Adipose tissue (tissue), 3 donors: Measurements from ENCODE around the gene SIK3. TPM values are rescaled to one million over a fixed set of nuclear protein-coding genes. Genes with fewer than 3 reads are reported as not detected.

ENCODE experiments used
- H3K27ac ChIP-seq: one replicate; pipeline ENCODE4 v1.5.1; 2013; ENCODE audit warnings: low read depth, low read length
- WGBS, 3 donors: extraction: QIAGEN DNeasy Blood & Tissue Kit; methylation state at CpG; one replicate each; pipeline ENCODE4 v1.1.7; 2013; 5-methylcytosine and 5-hydroxymethylcytosine counted together
- polyA plus RNA-seq, 3 donors: library from polyadenylated mRNA; stranded (reverse); fragments of 200-250 nt; gene quantifications; one replicate each; pipeline ENCODE4 v1.2.3, GENCODE V29; 2013
- donor health status: healthy with polysubstance abuse.
- donor health status: Bipolar disorder and iron deficiency.
- donor health status: healthy.

The SIK3 gene
- polyA plus RNA-seq, 3 donors, result 8.5 to 13.8 (median 11.2) TPM

GRCh38 chr11:117084992-117085391 lies 13.2 kb downstream of the SIK3 start:
- no peak overlapping the region for H3K27ac ChIP-seq
- WGBS, 3 donors, result 86 to 95% (median 94%) methylated on average over 4 of the region's 4 CpGs

DNA sequence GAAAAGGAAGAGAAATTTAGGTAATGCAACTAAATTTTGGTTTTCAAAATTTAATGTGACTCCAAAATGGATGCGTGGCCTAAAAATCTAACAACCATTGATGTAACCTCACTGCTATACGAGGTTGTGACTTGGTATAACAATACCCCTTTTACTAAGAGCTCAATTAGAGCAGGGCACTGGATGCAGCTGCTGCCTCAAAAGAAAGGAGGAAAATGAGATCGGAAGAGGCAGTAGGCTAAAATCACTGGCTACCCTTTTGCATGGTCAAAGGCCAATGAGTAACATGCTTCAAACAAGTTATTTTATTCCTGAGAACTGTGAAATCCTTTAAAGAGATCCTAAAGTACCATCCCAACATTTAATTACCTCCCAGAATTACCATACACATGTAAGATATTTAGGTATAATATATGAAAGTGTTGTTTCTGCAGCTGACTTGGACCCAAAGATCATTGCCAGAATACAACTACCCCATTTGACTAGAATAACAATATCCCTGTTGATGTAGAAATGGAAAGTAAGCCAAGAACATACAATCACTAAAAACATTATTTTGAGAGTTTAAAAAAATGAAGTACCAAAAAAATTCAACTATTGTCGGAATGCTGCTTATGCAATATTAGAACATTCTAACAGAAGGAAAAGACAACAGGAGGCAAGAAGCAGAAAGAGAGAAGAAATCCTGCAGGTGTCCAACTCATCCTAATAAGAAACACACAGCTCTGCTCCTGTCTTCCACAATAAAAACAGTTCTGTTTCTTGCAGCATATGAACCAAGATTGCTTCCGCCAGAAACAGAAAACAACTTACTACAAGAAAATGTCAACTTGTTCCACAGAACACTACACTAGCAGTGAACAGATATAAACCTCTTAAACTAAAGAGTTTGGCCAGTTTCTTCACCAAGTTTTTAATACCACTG lies 15.0 kb downstream of the SIK3 start:
- 70 to 86% (median 76%) methylated on average over 5 of the region's 5 CpGs for WGBS, 3 donors
- H3K27ac ChIP-seq, result no peak overlapping the region

GRCh38 chr11:117081908-117082307 lies 16.3 kb downstream of the SIK3 start:
- no peak overlapping the region for H3K27ac ChIP-seq
- 98 to 100% (median 100%) methylated on average over 1 of the region's 1 CpG for WGBS, 3 donors

- 96 to 97% (median 96%) methylated on average over 5 of the region's 5 CpGs for WGBS, 3 donors
- no peak overlapping the region for H3K27ac ChIP-seq
Measured at GRCh38 chr11:117080370-117080769, 17.9 kb downstream of the SIK3 start.

DNA sequence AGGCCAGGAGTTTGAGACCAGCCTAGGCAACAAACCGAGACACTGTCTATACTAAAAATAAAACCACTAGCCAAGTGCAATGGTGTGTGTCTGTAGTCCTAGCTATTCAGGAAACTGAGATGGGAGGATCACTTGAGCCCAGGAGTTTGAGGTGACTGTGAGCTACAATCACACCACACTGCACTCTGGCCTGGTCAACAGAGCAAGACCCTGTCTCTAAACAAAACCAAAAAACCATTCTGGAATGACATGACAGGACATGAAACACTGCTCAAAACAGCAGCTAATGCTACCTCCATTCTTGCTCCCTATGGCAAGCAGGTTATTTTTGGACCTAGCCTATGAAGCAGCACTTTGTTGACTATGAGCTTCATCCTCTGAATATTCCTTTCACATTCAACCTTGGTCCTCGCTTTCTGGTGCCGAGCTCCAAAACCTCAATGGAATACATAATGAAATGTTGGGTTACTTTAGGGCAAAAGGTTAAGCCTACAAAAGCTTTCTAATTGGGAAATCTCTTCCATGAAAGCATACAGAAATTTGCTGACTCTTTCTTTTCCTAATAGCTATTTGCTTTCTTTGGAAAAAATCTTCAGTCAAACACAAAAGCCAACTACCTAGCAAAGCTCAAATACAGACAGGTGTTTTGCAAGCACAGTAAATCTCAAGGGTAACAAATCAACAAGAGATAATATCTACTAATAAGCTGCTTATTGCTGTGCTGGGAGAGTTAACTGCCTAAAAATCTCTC lies 21.1 kb downstream of the SIK3 start:
- WGBS, 3 donors, result 60 to 80% (median 66%) methylated on average over 3 of the region's 3 CpGs
- H3K27ac ChIP-seq, result no peak overlapping the region

DNA sequence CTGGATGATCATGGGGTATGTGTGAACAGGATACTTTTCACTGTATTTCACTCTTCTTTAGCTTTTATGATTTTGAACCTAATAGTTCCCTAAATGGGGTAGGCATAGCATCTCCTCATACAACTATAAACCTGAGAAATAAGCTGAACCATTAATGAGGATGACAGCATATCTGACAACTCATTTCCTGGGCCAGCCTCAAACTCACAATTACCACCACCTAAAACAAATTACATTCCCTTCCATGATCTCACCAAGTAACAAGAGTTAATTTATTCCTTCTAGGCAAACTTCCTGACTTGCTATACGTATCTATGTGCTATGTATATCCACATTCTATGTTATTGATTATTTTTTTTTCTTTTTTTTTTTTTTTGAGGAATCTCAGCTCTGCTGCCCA lies 23.0 kb downstream of the SIK3 start:
- no peak overlapping the region for H3K27ac ChIP-seq
- WGBS, 3 donors, result 75 to 100% (median 83%) methylated on average over 1 of the region's 1 CpG

DNA sequence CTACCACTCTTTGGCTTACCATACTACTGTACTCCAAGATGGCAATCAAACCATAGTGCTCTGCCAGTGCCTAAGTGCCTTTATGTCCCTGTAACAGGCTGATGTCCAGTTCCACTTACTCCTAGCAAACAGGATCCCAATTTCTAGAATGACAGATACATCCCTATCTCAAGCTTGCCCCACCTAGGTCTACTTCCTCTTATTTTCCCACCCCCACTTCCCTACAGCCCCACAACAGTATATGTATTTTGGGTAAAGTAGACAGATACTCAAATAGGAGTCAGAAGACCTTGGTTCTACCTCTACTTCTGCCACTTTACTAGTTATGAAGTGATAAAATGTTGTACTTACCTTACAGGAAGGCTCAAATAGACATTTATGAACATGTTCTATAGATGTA lies 24.1 kb downstream of the SIK3 start:
- no peak overlapping the region for H3K27ac ChIP-seq

DNA sequence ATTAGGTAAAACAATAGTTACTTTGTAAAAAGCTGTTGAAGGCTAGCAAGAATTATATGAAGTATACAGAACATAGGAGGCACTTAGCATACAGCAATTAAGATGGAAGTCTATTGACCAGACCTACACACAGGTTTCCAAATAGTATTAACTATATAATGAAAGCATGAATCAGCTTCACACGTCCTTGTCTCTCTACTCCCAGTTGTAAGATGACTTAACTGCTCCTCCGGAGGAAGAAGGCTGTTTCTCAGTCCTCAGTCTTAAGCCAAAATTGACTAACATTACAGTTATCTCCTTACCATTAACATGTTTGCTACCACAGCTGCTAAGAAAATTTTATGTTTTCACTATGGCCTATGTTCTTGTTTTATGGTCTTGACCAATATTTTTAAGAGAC lies 24.7 kb downstream of the SIK3 start:
- no peak overlapping the region for H3K27ac ChIP-seq
- WGBS, 3 donors, result 24 to 44% (median 42%) methylated on average over 2 of the region's 2 CpGs

GRCh38 chr11:117072517-117073461 lies 25.4 kb downstream of the SIK3 start:
- no peak overlapping the region for H3K27ac ChIP-seq
- WGBS, 3 donors, result 61 to 79% (median 70%) methylated on average over 5 of the region's 5 CpGs

DNA sequence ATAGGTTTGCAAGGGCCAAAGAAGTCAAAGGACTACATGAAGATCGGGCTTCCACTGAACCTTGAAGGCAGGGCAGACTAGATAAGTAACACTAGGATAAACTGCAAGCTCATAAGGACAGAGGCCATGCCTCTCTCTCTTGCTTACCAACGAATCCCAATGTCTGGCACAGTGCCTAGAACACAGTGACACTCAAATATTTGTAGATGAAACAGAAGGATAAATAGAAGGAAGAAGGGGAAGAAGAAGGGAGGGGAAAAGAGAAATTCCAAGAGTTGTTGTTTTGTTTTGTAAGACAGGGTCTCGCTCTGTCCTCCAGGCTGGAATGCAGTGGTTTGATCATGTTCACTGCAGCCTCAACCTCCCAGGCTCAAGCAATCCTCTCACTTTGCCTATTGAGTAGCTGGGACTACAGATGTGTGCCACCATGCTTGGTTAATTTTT lies 26.9 kb downstream of the SIK3 start:
- no peak overlapping the region for H3K27ac ChIP-seq

DNA sequence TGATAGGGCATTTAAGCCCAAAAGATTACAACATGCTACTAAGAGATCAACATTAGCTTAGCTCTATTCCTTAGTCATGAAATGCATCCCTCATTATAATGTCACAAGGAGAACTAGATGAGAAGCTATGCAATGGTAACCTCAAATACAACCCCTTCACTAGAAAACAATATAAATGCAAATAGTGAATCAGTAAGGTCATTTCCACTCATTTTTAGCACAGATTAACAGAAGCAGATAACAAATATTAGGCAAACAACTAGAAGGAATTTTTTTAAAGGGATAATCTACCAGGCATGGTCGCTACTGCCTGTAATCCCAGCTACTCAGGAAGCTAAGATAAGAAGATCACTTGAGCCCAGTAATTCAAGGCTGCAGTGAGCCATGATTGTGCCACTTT lies 28.2 kb downstream of the SIK3 start:
- H3K27ac ChIP-seq, result no peak overlapping the region

More for the DNA sequence above, 26.9 kb downstream of the SIK3 start:
- WGBS, 3 donors, result 46 to 58% (median 56%) methylated on average over 3 of the region's 3 CpGs

GRCh38 chr11:117068303-117068860 lies 29.8 kb downstream of the SIK3 start:
- 95 to 98% (median 97%) methylated on average over 6 of the region's 6 CpGs for WGBS, 3 donors
- no peak overlapping the region for H3K27ac ChIP-seq

More for the DNA sequence above, 28.2 kb downstream of the SIK3 start:
- 32 to 87% (median 81%) methylated on average over 1 of the region's 1 CpG for WGBS, 3 donors

GRCh38 chr11:117066959-117067358 lies 31.3 kb downstream of the SIK3 start:
- no peak overlapping the region for H3K27ac ChIP-seq
- 76 to 100% (median 97%) methylated on average over 2 of the region's 2 CpGs for whole genome bisulfite sequencing, 3 donors

- H3K27ac ChIP-seq, result no peak overlapping the region
- 37 to 80% (median 69%) methylated on average over 1 of the region's 1 CpG for WGBS, 3 donors
Measured at GRCh38 chr11:117064275-117064674, 34.0 kb downstream of the SIK3 start.

GRCh38 chr11:117062498-117062897 lies 35.7 kb downstream of the SIK3 start:
- 89 to 94% (median 91%) methylated on average over 2 of the region's 2 CpGs for WGBS, 3 donors
- H3K27ac ChIP-seq, result no peak overlapping the region

GRCh38 chr11:117061256-117061655 lies 37.0 kb downstream of the SIK3 start:
- WGBS, 3 donors, result 85 to 93% (median 89%) methylated on average over 5 of the region's 5 CpGs
- H3K27ac ChIP-seq, result no peak overlapping the region

DNA sequence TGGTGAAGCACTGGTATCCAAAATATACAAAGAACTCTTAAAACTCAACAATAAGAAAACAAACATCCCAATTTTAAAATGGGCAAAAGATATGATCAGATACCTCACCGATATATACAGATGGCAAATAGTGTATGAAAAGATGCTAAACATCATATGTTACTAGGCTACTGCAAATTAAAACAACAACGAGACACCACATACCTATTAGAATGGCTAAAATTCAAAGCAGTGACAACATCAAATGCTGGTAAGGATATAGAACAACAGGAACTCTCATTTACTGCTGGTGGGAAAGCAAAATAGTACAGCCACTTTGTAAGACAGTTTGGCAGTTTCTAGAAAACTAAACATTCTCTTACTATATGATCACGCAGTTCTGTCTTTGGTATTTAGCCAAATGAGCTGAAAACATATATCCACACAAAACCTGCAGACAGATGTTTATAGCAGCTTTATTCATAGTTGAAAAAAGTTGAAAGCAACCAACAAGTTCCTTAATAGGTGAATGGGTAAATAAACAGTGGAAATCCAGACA lies 38.5 kb downstream of the SIK3 start:
- no peak overlapping the region for H3K27ac ChIP-seq
- 84 to 93% (median 93%) methylated on average over 3 of the region's 3 CpGs for WGBS, 3 donors

DNA sequence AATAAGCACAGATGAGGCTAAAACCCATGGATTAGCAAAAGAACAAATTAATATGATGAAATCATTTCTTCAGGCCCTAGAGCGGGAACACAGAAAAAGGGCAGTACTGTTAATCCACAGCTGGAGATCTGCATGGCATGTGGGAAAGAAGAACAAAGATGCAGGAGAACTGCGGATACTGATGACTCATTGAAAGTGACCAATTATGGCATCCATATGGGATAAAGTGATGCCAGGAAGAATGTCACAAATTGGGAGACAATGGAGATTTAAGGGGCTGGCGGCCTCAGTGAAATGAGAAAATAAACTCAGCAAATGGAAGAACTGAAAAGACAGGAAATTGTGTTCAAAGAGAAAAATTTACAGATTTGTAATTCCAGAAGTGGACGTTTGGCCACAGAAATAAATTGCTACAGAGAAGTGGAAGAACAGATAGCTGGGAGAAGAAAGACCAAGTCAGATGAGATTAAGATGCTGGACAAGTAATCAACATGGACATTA lies 39.4 kb downstream of the SIK3 start:
- 64 to 84% (median 69%) methylated on average over 4 of the region's 4 CpGs for WGBS, 3 donors
- H3K27ac ChIP-seq, result no peak overlapping the region
